ENCODE results near the gene ING1.
"Not testable (repeated sequence)": the region's sequence is repeated elsewhere in the genome, so short reads cannot be mapped to it uniquely, and the experiment has no call there.

ING1 gene

GRCh38 chr13:110712849-110713641, 455 bp upstream of the ING1 start:
- Histone ChIP-seq H3K4me3 (ENCODE audit: low read length) (peak overlapping the region; percentile 99), H3K27me3 (ENCODE audit: insufficient read depth, low read length) (no peaks in the 10 kb centered on the region), H2AFZ (ENCODE audit: low read depth, low read length) (no peak overlapping the region), H3K4me1 (ENCODE audit: insufficient read depth, low read length) (peaks cover 21% of the 10 kb centered on the region), H3K9me3 (ENCODE audit: low read length) (no peaks in the 10 kb centered on the region), H3K36me3 (ENCODE audit: insufficient read depth, low read length) (no peaks in the 10 kb centered on the region)

DNA sequence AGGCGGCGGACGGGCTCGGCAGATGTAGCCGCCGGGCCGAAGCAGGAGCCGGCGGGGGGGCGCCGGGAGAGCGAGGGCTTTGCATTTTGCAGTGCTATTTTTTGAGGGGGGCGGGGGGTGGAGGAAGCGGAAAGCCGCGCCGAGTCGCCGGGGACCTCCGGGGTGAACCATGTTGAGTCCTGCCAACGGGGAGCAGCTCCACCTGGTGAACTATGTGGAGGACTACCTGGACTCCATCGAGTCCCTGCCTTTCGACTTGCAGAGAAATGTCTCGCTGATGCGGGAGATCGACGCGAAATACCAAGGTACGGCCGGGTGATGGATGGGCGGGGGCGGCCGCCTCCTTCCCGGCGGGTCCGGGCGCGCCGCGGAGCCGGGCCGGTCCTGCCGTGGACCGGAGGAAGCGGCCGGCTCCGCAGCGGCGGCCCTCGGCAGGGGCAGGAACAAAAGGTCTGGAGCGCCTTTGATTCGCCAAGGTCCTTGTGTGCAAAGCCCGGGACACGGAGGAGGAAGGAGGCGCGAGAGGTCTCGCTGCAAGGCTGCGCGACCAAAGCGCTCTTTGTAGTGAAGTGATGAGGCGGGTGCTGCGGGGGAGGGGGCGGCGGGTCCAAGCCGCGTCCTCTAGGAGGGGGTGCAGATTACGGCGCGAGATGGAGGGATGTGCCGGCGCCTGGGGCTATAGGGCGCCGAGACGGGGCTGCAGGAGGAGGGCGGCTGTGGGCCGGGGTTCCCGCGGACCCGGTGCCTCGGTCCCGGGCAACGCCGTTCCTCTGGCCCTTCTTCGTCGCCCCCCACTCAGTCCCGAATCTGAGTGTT, 689 bp downstream of the ING1 start:
- Histone ChIP-seq H3K9me3 (ENCODE audit: low read length) (peaks cover 3% of the 10 kb centered on the region), H3K27me3 (ENCODE audit: insufficient read depth, low read length) (no peaks in the 10 kb centered on the region), H3K4me3 (ENCODE audit: low read length) (peak overlapping the region; percentile 99), H3K36me3 (ENCODE audit: insufficient read depth, low read length) (peaks cover 2% of the 10 kb centered on the region), H3K4me1 (ENCODE audit: insufficient read depth, low read length) (peaks cover 23% of the 10 kb centered on the region), H2AFZ (ENCODE audit: low read depth, low read length) (no peak overlapping the region)

- Histone ChIP-seq H2AFZ (ENCODE audit: low read depth, low read length) (no peak overlapping the region), H3K9me3 (ENCODE audit: low read length) (peaks cover 6% of the 10 kb centered on the region), H3K36me3 (ENCODE audit: insufficient read depth, low read length) (peaks cover 9% of the 10 kb centered on the region), H3K27me3 (ENCODE audit: insufficient read depth, low read length) (no peaks in the 10 kb centered on the region), H3K4me3 (ENCODE audit: low read length) (peak overlapping the region; percentile 99), H3K4me1 (ENCODE audit: insufficient read depth, low read length) (peaks cover 23% of the 10 kb centered on the region)
These were observed 1.4 kb downstream of the ING1 start for GRCh38 chr13:110714797-110715394.

DNA sequence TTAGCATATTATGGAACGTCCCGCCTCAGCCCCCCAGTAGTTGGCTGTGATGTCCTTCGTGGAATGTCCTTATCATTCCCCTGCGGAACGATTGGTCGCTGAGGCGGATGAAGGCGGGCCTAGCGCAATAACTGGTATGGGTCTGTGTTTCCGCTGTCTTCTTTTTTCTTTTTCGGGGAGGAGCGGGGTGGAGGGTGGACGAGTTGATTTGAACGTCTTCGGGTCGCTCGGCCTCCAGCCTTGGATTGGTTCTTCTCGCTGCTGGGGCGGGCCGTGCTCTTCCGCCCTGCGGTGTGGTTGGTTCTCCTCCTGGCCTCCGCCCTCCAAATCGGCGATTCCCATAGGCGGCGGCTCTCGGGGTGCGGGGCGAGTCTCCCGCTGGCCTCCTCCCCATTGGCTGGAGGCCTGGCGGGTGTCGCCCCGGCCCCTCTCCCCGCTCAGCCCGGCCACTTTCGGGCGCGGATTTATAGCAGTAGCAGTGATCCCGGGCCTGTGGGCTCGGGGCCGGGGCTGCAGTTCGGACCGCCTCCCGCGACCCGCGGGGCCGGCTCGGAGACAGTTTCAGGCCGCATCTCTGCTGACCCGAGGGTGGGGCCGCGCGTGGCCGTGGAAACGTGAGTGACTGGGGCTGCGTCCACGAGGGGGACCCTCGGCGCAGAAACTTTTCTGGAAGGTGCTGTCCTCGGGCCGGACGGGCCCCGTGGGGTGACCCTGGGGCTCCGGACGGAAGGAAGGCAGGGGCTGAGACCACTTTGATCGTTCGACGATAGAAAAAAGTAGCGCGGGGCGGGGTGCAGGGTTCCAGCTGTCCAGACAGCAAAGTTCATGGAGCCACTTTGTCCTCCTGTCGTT, 2.1 kb downstream of the ING1 start:
- Histone ChIP-seq H2AFZ (ENCODE audit: low read depth, low read length) (no peak overlapping the region), H3K4me3 (ENCODE audit: low read length) (peak overlapping the region; percentile 99), H3K9me3 (ENCODE audit: low read length) (peaks cover 6% of the 10 kb centered on the region), H3K27me3 (ENCODE audit: insufficient read depth, low read length) (no peaks in the 10 kb centered on the region), H3K4me1 (ENCODE audit: insufficient read depth, low read length) (peaks cover 23% of the 10 kb centered on the region), H3K36me3 (ENCODE audit: insufficient read depth, low read length) (peaks cover 16% of the 10 kb centered on the region)

DNA sequence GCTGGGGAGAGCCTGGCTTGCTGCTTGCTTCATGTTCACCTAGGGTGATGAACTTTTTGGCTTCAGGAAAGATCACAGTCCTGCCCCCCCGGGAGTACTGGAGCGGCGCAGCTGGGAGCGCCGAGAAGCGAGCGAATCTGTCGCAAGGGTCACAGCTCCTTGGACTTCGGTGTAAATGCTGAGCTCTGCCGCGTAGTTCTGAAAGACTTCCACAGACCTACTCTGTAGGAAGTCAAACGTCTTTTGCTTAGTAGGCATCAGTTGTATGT, 2.7 kb downstream of the ING1 start:
- H3K4me1 ChIP-seq (ENCODE audit: insufficient read depth, low read length) = peaks cover 23% of the 10 kb centered on the region

DNA sequence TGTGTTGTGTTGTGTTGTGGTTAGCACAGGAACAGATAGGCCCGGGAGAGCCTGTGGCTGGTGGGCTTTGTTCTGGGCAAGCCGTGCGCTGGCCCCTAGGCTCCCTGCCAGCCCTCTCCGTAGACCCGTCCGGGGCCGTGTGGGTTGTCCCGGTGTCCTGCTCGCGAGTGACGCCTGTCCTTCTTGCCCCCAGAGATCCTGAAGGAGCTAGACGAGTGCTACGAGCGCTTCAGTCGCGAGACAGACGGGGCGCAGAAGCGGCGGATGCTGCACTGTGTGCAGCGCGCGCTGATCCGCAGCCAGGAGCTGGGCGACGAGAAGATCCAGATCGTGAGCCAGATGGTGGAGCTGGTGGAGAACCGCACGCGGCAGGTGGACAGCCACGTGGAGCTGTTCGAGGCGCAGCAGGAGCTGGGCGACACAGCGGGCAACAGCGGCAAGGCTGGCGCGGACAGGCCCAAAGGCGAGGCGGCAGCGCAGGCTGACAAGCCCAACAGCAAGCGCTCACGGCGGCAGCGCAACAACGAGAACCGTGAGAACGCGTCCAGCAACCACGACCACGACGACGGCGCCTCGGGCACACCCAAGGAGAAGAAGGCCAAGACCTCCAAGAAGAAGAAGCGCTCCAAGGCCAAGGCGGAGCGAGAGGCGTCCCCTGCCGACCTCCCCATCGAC, 5.7 kb downstream of the ING1 start:
- H3K9me3 ChIP-seq (ENCODE audit: low read length) = peaks cover 6% of the 10 kb centered on the region
- no peak overlapping the region for H3K4me3 ChIP-seq (ENCODE audit: low read length)
- peaks cover 28% of the 10 kb centered on the region for H3K36me3 ChIP-seq (ENCODE audit: insufficient read depth, low read length)
- no peak overlapping the region for H2AFZ ChIP-seq (ENCODE audit: low read depth, low read length)
- H3K4me1 ChIP-seq (ENCODE audit: insufficient read depth, low read length) = peaks cover 20% of the 10 kb centered on the region
- H3K27me3 ChIP-seq (ENCODE audit: insufficient read depth, low read length) = no peaks in the 10 kb centered on the region

More for the DNA sequence above, 2.7 kb downstream of the ING1 start:
- H2AFZ ChIP-seq (ENCODE audit: low read depth, low read length) = no peak overlapping the region
- H3K4me3 ChIP-seq (ENCODE audit: low read length) = peak overlapping the region; percentile 95
- no peaks in the 10 kb centered on the region for H3K27me3 ChIP-seq (ENCODE audit: insufficient read depth, low read length)
- H3K9me3 ChIP-seq (ENCODE audit: low read length) = peaks cover 6% of the 10 kb centered on the region
- peaks cover 20% of the 10 kb centered on the region for H3K36me3 ChIP-seq (ENCODE audit: insufficient read depth, low read length)

DNA sequence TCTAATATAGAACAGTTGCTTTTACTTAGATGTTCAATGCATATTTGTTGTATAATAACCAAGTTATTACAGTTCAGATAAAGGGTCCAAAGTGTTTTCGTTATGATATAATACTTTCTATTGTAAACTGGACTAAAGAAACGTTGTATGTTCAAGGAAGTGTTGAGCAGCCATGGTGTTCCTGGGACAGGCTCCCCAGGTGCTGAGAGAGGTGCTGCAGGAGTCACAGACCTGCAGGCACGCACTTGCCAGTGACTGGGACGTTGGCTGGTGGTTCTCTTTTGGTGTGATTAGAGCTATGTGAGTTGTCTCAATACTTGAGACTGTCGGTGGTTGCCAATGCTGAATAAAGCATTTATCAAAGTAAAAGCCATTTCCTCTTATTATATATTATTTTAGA, 9.5 kb downstream of the ING1 start:
- no peak overlapping the region for H2AFZ ChIP-seq (ENCODE audit: low read depth, low read length)
- H3K9me3 ChIP-seq (ENCODE audit: low read length) = peaks cover 6% of the 10 kb centered on the region
- peaks cover 28% of the 10 kb centered on the region for H3K36me3 ChIP-seq (ENCODE audit: insufficient read depth, low read length)
- H3K27me3 ChIP-seq (ENCODE audit: insufficient read depth, low read length) = no peaks in the 10 kb centered on the region
- no peak overlapping the region for H3K4me3 ChIP-seq (ENCODE audit: low read length)
- peaks cover 3% of the 10 kb centered on the region for H3K4me1 ChIP-seq (ENCODE audit: insufficient read depth, low read length)

- Histone ChIP-seq H2AFZ (ENCODE audit: low read depth, low read length) (no peak overlapping the region), H3K4me3 (ENCODE audit: low read length) (no peak overlapping the region), H3K4me1 (ENCODE audit: insufficient read depth, low read length) (no peaks in the 10 kb centered on the region), H3K9me3 (ENCODE audit: low read length) (peaks cover 6% of the 10 kb centered on the region), H3K36me3 (ENCODE audit: insufficient read depth, low read length) (peaks cover 28% of the 10 kb centered on the region), H3K27me3 (ENCODE audit: insufficient read depth, low read length) (no peaks in the 10 kb centered on the region)
These were observed 10.1 kb downstream of the ING1 start for GRCh38 chr13:110723598-110723997.

GRCh38 chr13:110726153-110726552, 12.7 kb downstream of the ING1 start:
- not testable (repeated sequence) for H2AFZ ChIP-seq (ENCODE audit: low read depth, low read length); H3K4me3 ChIP-seq (ENCODE audit: low read length); H3K36me3 ChIP-seq (ENCODE audit: insufficient read depth, low read length); H3K4me1 ChIP-seq (ENCODE audit: insufficient read depth, low read length); H3K9me3 ChIP-seq (ENCODE audit: low read length); H3K27me3 ChIP-seq (ENCODE audit: insufficient read depth, low read length)

GRCh38 chr13:110726726-110727125, 13.2 kb downstream of the ING1 start:
- peaks cover 5% of the 10 kb centered on the region for H3K36me3 ChIP-seq (ENCODE audit: insufficient read depth, low read length)
- H3K9me3 ChIP-seq (ENCODE audit: low read length) = no peaks in the 10 kb centered on the region
- no peak overlapping the region for H2AFZ ChIP-seq (ENCODE audit: low read depth, low read length)
- no peak overlapping the region for H3K4me3 ChIP-seq (ENCODE audit: low read length)
- H3K4me1 ChIP-seq (ENCODE audit: insufficient read depth, low read length) = no peaks in the 10 kb centered on the region
- H3K27me3 ChIP-seq (ENCODE audit: insufficient read depth, low read length) = no peaks in the 10 kb centered on the region

DNA sequence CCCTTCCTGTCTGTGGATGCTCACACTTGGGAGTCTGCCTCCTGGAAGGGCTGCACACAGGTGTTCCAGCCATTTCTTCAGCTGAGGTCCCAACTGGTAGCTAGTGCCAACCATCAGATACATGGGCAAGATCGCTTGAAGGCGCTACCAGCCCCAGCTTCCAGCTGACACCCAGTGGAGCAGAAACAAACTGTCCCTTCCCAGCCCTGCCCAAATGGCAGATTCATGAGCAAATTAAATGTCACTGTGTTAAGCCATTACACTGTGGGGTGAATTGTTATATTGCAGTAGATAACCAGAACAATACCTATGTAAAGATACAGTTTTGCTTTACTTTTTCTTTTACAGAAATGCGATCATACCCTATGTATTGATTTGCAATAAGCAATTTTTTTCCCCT, 17.6 kb downstream of the ING1 start:
- Histone ChIP-seq H2AFZ (ENCODE audit: low read depth, low read length) (no peak overlapping the region), H3K9me3 (ENCODE audit: low read length) (no peaks in the 10 kb centered on the region), H3K36me3 (ENCODE audit: insufficient read depth, low read length) (no peaks in the 10 kb centered on the region), H3K27me3 (ENCODE audit: insufficient read depth, low read length) (no peaks in the 10 kb centered on the region), H3K4me1 (ENCODE audit: insufficient read depth, low read length) (no peaks in the 10 kb centered on the region), H3K4me3 (ENCODE audit: low read length) (no peak overlapping the region)

GRCh38 chr13:110734561-110734960, 21.1 kb downstream of the ING1 start:
- H3K27me3 ChIP-seq (ENCODE audit: insufficient read depth, low read length) = no peaks in the 10 kb centered on the region
- H3K4me3 ChIP-seq (ENCODE audit: low read length) = no peak overlapping the region
- H3K9me3 ChIP-seq (ENCODE audit: low read length) = peaks cover 3% of the 10 kb centered on the region
- H3K36me3 ChIP-seq (ENCODE audit: insufficient read depth, low read length) = no peaks in the 10 kb centered on the region
- H2AFZ ChIP-seq (ENCODE audit: low read depth, low read length) = no peak overlapping the region
- H3K4me1 ChIP-seq (ENCODE audit: insufficient read depth, low read length) = no peaks in the 10 kb centered on the region
